Astrocyte (in vitro differentiated cells and primary cell): ENCODE data around the gene CBY1. TPM values are rescaled to one million over a fixed set of nuclear protein-coding genes. Genes with fewer than 3 reads are reported as not detected.

Source experiments
- DNase-seq: peaks from one replicate; pipeline ENCODE4 v3.0.0-alpha.2; 2010; ENCODE audit warnings: low read depth
- FAIRE-seq: peaks from 2 replicates; lab custom pipeline; 2011; peaks lifted over from hg19 to GRCh38; lab: Jason Lieb, UNC
- H2AFZ ChIP-seq: 2 replicates; pipeline ENCODE4 v1.6.0; 2012; ENCODE audit warnings: low read depth, low read length, inconsistent platforms
- H3K27ac ChIP-seq: 2 replicates; pipeline ENCODE4 v1.5.1; 2011; ENCODE audit warnings: low read depth, low read length, inconsistent platforms
- H3K27me3 ChIP-seq: 2 replicates; pipeline ENCODE4 v1.6.0; 2011; ENCODE audit warnings: low read length, inconsistent platforms; ENCODE audit not compliant: insufficient read depth
- H3K36me3 ChIP-seq: 2 replicates; pipeline ENCODE4 v1.5.1; 2011; ENCODE audit warnings: low read length, inconsistent platforms; ENCODE audit not compliant: insufficient read depth
- H3K4me1 ChIP-seq: 2 replicates; pipeline ENCODE4 v1.5.1; 2011; ENCODE audit warnings: low read length, inconsistent platforms; ENCODE audit not compliant: insufficient read depth
- H3K4me2 ChIP-seq: 2 replicates; pipeline ENCODE4 v1.6.0; 2012; ENCODE audit warnings: low read length, inconsistent platforms
- H3K4me3 ChIP-seq: 2 replicates; pipeline ENCODE4 v1.5.1; 2011; ENCODE audit warnings: low read depth, mild to moderate bottlenecking, low read length, inconsistent platforms; ENCODE audit not compliant: insufficient read depth
- H3K79me2 ChIP-seq: 2 replicates; pipeline ENCODE4 v1.6.0; 2012; ENCODE audit warnings: mild to moderate bottlenecking, low read length, inconsistent platforms; ENCODE audit not compliant: insufficient read depth
- H3K9ac ChIP-seq: 2 replicates; pipeline ENCODE4 v1.6.0; 2012; ENCODE audit warnings: mild to moderate bottlenecking, low read length, inconsistent platforms
- H3K9me3 ChIP-seq: 2 replicates; pipeline ENCODE4 v1.5.1; 2012; ENCODE audit warnings: low read depth, mild to moderate bottlenecking, low read length, inconsistent platforms; ENCODE audit not compliant: insufficient read depth
- H4K20me1 ChIP-seq: 2 replicates; pipeline ENCODE4 v1.6.0; 2012; ENCODE audit warnings: low read length, inconsistent platforms; ENCODE audit not compliant: insufficient read depth
- H3K27ac Mint-ChIP-seq: one replicate; pipeline ENCODE4 v1.8.0; 2021; ENCODE audit warnings: mild to moderate bottlenecking, mixed read lengths; ENCODE audit not compliant: unreplicated experiment
- H3K27me3 Mint-ChIP-seq: one replicate; pipeline ENCODE4 v1.8.0; 2021; ENCODE audit warnings: low read depth, mixed read lengths; ENCODE audit not compliant: unreplicated experiment
- H3K36me3 Mint-ChIP-seq: one replicate; pipeline ENCODE4 v1.8.0; 2021; ENCODE audit warnings: low read depth, mixed read lengths; ENCODE audit not compliant: unreplicated experiment
- H3K4me1 Mint-ChIP-seq: one replicate; pipeline ENCODE4 v1.8.0; 2021; ENCODE audit warnings: low read depth, mixed read lengths; ENCODE audit not compliant: unreplicated experiment
- H3K4me3 Mint-ChIP-seq: one replicate; pipeline ENCODE4 v1.8.0; 2021; ENCODE audit warnings: mild to moderate bottlenecking, moderate library complexity, mixed read lengths; ENCODE audit not compliant: unreplicated experiment
- H3K9me3 Mint-ChIP-seq: one replicate; pipeline ENCODE4 v1.8.0; 2021; ENCODE audit warnings: mild to moderate bottlenecking, mixed read lengths; ENCODE audit not compliant: unreplicated experiment
- CTCF ChIP-seq: IDR thresholded peaks from 2 replicates; pipeline ENCODE4 v1.5.1; 2011; ENCODE audit warnings: low read depth, mild to moderate bottlenecking, inconsistent platforms, low read length, moderate library complexity; ENCODE audit not compliant: insufficient read depth
- EZH2 ChIP-seq: IDR thresholded peaks from 2 replicates; pipeline ENCODE4 v1.6.1; 2012; ENCODE audit warnings: mild to moderate bottlenecking, low read length, inconsistent platforms; ENCODE audit not compliant: insufficient read depth
- total RNA-seq: library from RNA; stranded (reverse); gene quantifications from 2 replicates; pipeline ENCODE4 v1.2.1, GENCODE V29; 2021

Gene CBY1
- total RNA-seq, 1 donor from 2014 or later = 23.2 TPM

GRCh38 chr22:38700270-38700788 is 43.9 kb downstream of the CBY1 start:
- H3K4me1 Mint-ChIP-seq = peaks cover 31% of the 10 kb centered on the region
- H3K9me3 Mint-ChIP-seq = no peaks in the 10 kb centered on the region
- peak overlapping the region; percentile 90 for H3K27ac Mint-ChIP-seq
- H3K27me3 Mint-ChIP-seq = no peaks in the 10 kb centered on the region
- Histone ChIP-seq H3K4me3 (peak overlapping the region; percentile 76), H3K9ac (peak overlapping the region; percentile 99), H4K20me1 (peaks cover 27% of the 10 kb centered on the region), H3K4me2 (peak overlapping the region; percentile 96), H3K36me3 (no peaks in the 10 kb centered on the region), H3K9me3 (no peaks in the 10 kb centered on the region), H3K4me1 (peaks cover 48% of the 10 kb centered on the region), H2AFZ (peak overlapping the region; percentile 22), H3K27ac (peak overlapping the region; percentile 97), H3K79me2 (peaks cover 43% of the 10 kb centered on the region), H3K27me3 (no peaks in the 10 kb centered on the region)
- peaks cover 4% of the 10 kb centered on the region for H3K36me3 Mint-ChIP-seq
- H3K4me3 Mint-ChIP-seq = peak overlapping the region; percentile 97
- TF ChIP-seq CTCF (no peak), EZH2 (no peak)
- DNase-seq (no peak), FAIRE-seq (no peak)

GRCh38 chr22:38700789-38701628 is 44.6 kb downstream of the CBY1 start, which contains the start of gene JOSD1:
JOSD1 (minus strand) TSS chr22:38700943; CDS start chr22:38699987, 956 bp downstream.
- H3K27ac ChIP-seq = peak within 1 kb of the TSS; percentile 97
- H3K4me1 ChIP-seq = peaks cover 47% of the 10 kb centered on the region
- Mint-ChIP-seq H3K27ac (peak within 1 kb of the TSS; percentile 98), H3K36me3 (peaks cover 4% of the 10 kb centered on the region), H3K27me3 (no peaks in the 10 kb centered on the region), H3K4me1 (peaks cover 33% of the 10 kb centered on the region), H3K4me3 (peak within 1 kb of the TSS; percentile 97), H3K9me3 (no peaks in the 10 kb centered on the region)
- peak within 1 kb of the TSS; percentile 85 for H2AFZ ChIP-seq
- no peaks in the 10 kb centered on the region for H3K36me3 ChIP-seq
- H3K79me2 ChIP-seq = peaks cover 38% of the 10 kb centered on the region
- FAIRE-seq (no peak), DNase-seq (peak; percentile 88)
- peaks cover 27% of the 10 kb centered on the region for H4K20me1 ChIP-seq
- H3K4me3 ChIP-seq = peak within 1 kb of the TSS; percentile 76
- TF ChIP-seq EZH2 (no peak), CTCF (no peak)
- peak within 1 kb of the TSS; percentile 96 for H3K4me2 ChIP-seq
- H3K9ac ChIP-seq = peak within 1 kb of the TSS; percentile 99
- no peaks in the 10 kb centered on the region for H3K27me3 ChIP-seq
- no peaks in the 10 kb centered on the region for H3K9me3 ChIP-seq
